HG03460 (cell line): ENCODE measurements around the gene ATXN7L1.

Experiments used
- ATAC-seq: cut with Tn5 transposase; IDR thresholded peaks from one replicate; pipeline ENCODE4 v1.9.1; 2021; ENCODE audit not compliant: unreplicated experiment

The ATXN7L1 gene

DNA sequence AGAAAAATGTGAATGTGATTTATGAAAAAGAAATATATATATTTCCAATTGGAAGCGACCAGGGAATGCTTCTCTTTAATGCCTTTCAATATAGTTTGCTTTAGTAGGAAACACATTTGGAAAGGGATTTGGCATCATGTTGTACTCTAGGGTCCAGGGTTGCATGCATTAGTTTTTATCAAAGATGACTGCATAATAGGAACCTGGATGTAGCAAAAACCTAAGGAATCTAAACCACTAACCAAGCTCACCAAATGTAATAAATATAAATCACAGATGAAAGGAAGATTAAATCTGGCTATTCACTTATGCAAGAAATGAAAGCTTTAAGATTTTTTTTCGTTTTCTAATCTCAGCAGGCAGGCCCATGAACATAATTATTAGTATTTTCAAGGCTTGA lies 120.0 kb downstream of the ATXN7L1 start:
- no peak for ATAC-seq

DNA sequence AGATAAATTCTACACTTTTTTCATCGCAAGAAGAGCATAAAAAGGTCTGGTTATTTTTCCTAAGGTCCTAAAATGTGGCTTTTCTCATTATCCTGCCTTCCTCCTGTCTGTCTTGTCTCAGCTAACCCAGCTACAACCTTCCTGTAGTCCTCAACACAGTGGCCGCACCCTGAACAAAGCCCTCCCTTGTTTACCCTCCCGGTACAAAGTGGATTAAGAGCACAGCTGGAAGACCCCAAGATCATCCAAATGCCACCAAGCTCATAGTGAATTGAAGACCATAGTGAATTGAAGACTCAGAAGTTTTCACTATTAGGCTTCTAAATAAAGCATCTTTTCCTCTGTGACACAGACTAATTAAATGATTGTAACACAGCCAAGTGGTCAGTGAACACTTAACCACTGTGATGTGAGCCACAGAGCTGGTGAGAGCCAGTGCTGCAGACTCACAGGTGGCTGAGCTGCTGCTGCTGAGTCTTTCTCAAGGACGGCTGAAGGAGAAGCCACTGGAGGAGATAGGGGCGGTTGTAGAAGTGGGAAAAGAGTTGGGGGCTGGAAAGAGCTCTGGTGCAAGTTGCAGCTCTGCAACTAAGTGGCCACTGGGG lies 123.6 kb downstream of the ATXN7L1 start:
- no peak for ATAC-seq

DNA sequence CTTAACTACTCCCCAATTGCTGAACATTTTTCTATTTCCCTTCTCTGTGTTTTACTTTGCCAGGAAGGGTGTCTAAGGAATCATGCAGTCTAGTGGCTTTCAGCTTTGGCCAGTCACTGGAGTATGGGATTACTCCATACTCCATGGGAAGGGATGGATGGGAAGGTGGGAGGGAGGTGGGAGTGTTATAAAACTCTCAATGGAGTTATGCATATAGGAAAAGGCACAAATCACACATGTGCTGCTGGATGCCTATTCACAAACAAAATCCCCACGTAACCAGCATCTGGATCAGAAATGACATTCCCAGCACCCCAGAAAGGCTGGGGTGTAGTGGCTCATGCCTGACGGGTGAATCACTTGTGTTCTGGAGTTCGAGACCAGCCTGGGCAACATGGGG lies 125.3 kb downstream of the ATXN7L1 start:
- no peak for ATAC-seq

DNA sequence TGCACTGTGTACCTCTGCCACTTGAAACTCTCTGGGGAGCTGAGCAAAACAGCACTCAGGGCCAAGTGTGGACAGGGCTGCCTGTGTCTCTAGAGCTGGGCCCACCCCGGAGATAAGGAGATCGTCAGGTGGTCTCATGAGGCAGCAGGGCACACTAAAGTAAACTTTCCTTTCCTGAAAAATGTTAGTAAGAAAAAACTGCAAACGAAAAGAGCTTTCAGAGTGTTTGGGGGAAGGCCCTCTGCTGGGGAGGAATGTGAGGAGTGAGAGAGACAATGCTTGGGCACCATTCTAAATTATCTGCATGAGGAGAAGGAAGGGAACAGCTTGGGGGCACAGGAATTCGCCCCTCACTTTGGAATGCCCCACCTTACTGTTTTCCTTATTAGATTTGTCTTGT lies 127.7 kb downstream of the ATXN7L1 start:
- ATAC-seq: no peak

DNA sequence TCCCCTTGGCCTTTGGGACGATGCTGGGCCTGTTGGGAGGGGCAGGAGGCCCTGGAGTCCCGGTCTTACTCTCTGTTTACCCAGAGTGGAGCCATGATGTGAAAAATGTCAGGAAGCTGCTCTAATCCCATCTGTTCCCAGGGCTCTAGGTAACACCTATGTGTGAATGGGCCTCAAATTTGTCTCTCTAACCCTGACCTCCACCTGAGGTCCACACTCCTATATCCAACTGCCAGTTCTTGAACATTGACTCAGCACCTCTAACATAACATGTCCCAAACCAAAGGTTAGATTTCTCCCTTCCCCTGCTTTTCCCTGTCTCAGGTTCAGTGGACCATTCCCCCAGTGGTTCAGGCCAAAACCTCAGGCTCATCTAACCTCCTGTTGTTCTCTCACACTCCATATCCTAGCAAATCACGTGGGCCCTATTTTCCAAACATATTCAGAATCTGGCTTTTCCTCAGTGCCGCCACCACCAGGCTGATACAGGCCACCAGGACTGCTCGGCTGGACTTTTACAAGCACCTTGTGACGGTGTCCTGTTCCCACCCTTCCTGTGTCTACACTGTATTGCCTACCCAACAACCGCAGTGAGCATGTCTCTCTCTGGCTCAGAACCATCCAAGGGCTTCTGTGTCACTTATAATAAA lies 130.6 kb downstream of the ATXN7L1 start:
- ATAC-seq: no peak

DNA sequence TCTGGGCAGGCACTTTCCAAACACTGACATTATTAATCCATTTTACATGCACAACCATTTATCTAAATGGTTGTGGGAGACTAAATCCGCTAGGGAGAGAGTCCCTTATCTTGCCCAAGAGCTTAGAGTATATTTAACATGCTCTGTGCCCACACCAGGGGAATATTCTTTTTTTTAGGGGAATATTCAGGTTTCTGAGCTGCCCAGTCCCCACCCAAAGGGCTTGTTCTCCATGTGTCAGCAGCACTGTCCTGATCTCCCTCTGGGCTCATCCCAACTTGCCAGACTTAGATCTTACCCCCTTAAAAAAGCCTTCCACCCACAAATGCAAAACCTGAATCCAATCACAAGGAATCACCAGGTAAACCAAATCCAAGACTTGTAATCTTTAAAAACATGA lies 132.1 kb downstream of the ATXN7L1 start:
- ATAC-seq: no peak

DNA sequence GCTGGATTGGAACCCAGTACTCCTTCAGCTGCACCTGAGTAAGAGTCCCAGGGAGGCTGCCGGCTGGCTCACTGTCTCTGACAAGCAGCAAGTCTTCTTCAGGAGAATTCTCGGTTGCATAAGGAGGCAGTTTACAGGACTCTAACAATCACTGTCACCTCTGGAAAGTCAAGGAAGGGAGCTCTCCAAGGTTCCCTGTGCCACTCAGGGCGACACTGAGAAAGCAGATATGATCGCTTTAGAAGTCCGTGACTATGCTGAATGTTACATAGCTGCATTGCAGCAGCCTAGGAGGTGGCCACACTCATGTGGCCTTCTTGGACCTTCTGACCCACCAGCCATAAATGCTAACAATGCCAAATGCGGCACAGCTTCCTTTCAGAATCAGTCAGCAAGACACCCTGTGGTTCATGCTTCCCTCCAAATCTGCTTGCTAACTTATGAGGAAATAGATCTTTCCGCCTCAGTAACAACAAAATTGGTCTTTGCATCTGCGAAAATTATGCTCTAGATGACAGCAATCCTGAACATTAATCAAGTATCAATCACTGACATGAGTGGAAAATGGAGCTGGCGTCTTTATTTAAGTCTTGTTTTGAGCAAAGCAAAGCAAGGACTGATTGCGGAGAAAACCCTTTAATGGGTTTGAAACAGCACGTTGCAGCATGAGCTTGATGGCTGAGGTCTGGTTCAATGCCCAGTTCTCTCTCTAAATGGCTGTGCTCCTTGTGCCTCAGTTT lies 132.9 kb downstream of the ATXN7L1 start:
- ATAC-seq: no peak

DNA sequence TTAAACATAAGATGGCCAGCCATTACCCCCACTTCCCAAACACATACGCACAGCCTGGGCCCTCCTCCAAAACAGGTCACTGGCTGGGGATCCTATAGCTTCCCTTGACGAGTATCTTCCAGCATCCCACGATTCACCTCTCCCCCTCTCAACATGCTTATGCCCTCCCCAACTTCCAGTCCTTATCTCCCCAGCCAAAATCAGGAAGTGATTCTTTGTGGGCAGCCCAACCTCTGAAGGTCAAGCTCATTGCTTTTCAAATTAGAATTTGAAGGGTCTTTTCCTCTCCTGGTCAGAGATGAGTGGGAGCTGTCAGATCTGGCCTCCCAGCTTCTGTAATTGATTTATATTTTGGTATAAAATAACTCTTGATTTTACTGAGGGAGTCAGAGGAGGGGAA lies 133.6 kb downstream of the ATXN7L1 start:
- no peak for ATAC-seq

DNA sequence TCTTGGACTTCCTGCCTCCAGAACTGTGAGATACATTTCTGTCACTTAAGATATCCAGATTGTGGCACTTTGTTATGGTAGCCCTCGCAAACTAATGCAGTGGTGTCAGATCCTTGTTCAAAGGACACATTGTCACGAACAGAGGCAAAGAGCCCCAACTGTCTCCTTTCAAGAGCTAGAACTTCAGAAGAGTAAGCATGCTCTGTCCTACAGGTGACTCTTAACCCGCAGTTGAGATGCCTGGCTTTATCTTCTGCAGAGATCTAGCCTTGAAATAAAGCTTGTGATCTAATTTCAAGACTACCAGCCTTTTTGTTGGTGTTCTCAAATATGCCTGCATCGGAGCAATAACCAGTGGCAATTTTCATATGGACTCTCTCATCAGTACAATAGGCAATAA lies 134.4 kb downstream of the ATXN7L1 start:
- no peak for ATAC-seq

DNA sequence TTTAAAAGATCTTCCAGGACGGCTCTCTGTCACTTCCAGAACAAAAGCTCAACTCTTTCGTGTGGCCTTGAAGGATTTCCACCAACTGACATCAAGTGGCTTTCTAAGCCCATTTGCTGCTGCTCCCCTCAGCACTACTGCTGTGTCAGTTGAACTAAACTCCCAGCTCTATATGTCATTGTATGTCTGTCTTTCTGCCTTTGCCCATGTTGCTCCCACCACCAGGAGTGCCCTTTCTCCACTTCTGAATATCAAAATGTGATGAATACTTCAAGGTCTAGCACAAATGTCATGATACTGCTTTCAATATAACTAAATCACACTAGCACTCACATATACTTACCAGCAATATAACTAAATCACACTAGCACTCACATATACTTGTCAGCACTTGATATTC lies 138.3 kb downstream of the ATXN7L1 start:
- no peak for ATAC-seq

DNA sequence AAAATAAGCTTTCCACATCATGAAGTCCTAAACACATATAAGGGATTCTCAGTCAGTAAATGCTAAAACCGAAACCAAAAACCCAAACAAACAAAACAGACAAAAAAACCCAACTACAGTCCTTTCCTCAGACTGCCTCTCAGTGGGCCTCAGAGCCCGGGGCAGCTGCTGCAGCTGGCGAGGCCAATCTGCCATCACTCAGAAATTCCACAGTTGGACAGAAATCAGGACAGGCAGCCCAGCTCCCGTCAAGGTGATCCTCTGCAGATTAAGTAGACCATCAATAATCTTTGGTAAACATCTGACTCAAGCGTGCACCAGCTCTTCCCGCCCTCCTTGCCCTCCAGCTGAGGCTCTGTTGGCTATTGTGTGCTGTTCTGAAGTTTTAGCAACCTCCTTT lies 142.2 kb downstream of the ATXN7L1 start:
- no peak for ATAC-seq

DNA sequence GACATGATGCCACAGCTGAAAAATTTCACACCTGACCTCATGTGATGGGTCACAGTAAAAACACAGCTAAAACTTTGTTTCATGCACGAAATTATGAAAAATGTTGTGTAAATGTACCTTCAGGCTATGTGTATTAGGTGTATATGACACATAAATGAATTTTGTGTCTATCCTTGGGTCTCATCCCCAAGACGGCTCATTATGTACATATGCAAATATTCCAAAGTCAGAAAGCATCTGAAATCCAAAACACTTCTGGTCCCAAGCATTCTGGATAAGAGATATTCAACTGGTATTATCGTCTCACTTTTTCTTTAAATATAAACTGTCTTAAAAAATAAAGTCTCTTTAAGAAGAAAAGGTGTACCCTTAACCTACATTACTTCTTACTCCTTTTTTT lies 145.4 kb downstream of the ATXN7L1 start:
- ATAC-seq: no peak

DNA sequence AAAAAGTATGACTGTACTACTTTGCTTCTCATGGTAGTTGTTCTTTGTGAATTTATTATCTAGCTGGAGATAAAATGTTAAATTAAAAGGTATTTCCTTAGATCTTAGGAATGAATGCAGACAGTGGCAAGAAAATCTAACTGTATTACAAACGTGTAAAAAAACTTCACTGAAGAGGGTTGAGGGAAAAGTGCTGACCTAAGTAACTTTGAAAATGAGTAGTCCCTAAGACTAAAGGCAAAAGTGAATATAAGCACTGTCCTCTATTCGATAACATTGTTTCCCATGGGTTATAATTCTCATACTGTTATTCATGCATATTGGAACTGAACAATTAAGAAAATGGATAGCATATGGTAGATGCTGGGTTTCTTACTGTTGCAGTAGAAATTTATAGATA lies 148.4 kb downstream of the ATXN7L1 start:
- ATAC-seq: no peak

DNA sequence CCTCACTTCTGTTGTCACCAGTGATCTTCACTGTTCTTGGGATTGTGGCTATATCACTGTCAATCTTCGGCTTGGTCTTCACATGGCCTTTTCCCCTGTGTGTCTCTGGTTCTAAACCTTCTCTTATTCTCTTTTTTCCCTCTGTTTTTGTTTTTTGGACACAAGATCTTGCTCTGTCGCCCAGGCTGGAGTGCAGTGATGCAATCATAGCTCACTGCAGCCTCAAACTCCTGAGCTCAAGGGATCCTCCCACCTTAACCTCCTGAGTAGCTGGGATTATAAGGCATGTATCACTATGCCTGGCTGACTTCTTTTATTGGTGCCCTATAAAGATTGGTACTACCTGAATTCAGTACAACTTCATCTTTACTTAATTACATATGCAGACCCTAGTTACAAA lies 151.7 kb downstream of the ATXN7L1 start:
- ATAC-seq: no peak

DNA sequence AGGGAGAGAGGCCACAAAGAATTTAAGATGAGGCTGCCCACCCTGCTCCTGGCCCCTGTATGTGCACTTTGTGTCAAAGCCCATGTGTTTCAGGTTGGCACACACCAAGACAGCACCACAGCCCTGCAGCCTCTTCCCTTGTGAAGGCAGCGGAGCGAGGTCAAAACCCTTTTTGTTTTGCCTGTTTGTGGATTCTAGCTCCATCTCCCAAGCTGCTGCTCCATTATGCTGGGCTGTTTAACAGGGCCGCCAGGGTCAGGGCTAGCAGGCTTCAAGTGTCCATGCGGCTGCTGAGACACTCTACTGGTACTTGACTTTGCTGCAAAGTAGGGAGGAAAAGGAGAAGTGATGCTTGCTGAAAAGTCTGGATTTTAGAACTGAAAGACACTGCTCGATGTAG lies 152.8 kb downstream of the ATXN7L1 start:
- no peak for ATAC-seq

DNA sequence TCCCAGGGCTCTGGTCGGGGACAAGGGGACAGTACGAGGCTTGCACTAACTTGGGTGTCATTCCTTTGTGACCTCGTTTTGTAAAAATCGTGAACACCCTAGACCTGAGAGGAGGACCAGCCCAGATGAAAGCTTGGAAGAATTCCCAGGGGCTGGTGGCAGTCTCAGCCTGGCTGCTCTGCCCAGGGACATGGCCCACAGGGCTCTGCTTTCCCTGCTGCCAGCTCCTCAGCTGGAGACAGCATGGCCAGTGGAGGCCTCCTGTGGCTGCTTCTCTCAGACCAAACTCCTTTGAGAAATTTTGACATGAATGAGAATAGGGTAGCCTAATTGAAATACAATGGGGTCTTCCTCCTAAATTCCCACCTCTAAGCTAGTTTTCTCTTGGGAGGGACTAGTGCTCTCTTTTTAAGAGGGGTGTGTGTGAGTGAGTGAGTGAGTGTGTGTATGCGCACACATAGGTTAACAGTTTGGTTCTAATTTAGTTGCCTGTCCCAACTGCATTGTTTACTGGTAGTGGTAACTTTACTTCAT lies 154.8 kb downstream of the ATXN7L1 start:
- ATAC-seq: no peak

DNA sequence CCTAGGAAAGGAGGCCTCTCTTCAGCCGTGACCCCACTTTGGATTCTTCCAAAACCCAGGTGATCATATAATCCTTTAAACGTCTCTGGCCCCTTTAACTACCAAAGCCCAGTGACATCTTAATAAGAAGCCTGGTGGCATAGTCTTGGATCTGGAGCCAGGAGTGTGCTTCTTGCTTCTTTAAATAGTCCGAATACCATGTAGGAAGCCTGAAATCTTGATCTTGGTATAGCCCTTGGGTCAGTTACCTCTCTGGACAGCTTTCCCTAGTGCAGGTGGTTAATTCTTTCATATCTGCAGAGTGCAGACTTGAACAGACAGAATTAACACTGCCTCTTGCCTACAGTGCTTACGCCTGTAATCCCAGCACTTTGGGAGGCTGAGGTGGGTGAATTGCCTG lies 156.5 kb downstream of the ATXN7L1 start:
- ATAC-seq: no peak

DNA sequence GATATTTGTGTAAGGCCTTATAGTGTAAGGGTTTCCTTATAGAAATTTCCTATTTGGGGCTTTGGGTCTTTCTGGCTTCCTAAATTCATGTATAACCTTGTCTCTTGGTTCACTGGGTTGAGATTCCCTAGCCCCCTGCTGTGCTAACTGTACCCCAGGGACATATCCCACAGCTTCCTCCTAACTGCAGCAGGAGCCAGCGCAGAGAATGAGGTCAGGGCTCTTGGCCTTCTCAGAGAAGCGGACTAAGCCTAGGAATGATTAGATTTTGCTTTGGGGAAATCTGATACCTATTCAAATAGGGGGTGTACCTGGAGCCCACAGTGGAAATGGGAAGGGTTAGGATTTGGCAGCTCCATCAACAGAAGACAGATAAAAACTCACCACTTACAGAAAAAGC lies 157.0 kb downstream of the ATXN7L1 start:
- ATAC-seq: no peak

DNA sequence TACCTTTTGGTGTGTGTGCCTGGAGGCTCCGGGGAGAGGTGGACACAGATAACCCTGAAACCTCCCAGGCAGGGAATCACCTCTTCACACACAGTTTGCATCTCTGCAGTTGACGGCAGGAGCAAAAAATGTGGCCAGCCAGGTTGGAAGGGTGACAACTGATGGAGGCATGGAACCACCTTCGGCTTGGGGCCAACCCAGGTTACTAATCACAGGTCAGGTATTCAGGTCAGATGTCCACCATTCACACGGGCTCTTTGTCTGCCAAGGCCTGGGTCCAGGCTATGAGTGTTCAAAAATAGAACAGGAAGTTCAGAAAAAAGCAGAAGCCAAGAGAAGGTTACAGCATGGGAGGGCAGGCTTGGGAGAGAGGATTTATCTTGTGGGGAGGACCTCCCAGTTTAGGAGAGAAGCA lies 157.9 kb downstream of the ATXN7L1 start:
- no peak for ATAC-seq

DNA sequence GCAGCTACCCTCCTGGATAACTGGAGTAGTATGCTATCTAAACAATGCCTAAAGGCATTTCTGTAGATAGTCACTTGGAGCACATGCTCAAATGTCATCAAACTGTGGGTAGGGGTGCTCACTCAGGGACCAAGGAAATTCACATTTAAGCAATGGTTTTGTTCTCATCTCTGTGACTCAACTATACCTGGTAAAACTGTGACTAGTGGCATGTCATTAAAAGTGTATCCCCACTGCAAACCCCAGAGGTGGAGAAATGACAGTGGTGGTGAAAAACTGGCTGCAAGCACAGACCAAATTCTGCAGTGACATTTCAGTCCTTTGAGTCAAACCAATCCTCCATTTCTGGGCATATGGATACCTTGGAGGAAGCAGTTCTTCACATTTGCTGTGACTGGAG lies 160.9 kb downstream of the ATXN7L1 start:
- ATAC-seq: no peak

DNA sequence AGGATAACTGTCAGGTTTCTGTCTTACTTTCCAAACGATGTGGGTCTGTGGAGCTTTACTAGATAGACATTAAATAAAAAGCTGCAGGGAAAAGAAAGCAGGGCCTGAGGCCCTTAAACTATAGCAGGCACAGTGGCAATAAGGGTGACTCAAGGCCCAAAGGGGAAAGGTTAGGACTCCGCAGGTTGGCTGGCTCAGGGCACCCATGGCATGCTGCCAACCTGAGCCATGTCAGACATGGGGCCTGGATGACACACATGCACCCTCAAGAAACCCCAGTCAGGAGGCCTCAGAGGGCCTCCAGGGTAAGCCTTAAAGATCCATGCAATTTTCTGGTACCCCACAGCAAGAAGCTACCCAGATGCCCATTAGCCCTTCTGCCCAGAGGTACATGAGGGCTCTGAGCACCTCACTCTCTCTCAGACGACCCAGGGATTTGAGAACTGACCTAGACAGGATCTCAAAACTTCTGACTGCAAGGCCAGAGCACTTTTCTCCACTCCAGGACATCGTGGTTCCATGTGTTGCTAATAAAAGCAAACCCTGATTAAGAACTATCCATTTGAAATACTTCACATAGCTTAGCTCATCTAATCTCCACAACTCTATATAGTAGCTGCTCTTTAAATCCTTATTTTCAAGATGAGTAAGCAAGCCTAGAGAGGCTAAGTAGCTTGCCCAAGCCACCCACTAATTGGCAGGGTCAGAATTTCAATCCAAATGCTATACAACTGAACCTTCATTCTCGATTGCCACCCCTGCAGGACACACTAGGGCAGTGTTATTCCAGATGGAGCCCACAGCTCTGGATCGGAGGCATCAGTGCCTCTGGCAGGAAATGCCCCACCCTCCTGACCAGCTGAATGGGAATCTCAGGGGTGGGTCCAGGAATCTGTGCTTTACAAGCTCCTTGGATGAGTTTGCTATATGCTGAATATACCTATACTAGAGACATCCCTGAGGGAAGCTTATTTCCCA lies 162.6 kb downstream of the ATXN7L1 start:
- ATAC-seq: no peak
